WTC11 (cell line): ENCODE results near the gene NPSR1. TPM values are rescaled to one million over a fixed set of nuclear protein-coding genes. Genes with fewer than 3 reads are reported as not detected.
A peak's percentile ranks its signal among the peaks of the same experiment; 100 is the strongest.

Source experiments
- ATAC-seq: fragments of 200-7000 bp; cut with Tn5 transposase; 2 replicates; pipeline ENCODE4 v1.10.0; 2021; ENCODE audit warnings: mild to moderate bottlenecking, moderate library complexity
- CTCF ChIA-PET: fragments of 300-600 bp; sonication (Branson Sonifier 250); formaldehyde crosslinking; loops from one replicate; lab custom pipeline; 2021; ENCODE audit warnings: antibody characterized with exemption; lab: Charles Lee
- POLR2A ChIA-PET: fragments of 350-600 bp; sonication (Branson Sonifier 250); formaldehyde crosslinking; loops from one replicate; lab custom pipeline; 2021; ENCODE audit warnings: antibody characterized with exemption; lab: Charles Lee
- DNase-seq: peaks from one replicate; pipeline ENCODE4 v3.0.0; 2021; ENCODE audit warnings: low spot score
- H3K27ac Mint-ChIP-seq: 2 replicates; pipeline ENCODE4 v1.8.0; 2021; ENCODE audit warnings: mixed read lengths
- H3K27me3 Mint-ChIP-seq: 2 replicates; pipeline ENCODE4 v1.8.0; 2021; ENCODE audit warnings: low read depth, mild to moderate bottlenecking, moderate library complexity, mixed read lengths
- H3K36me3 Mint-ChIP-seq: 2 replicates; pipeline ENCODE4 v1.8.0; 2021; ENCODE audit warnings: mixed read lengths
- H3K4me1 Mint-ChIP-seq: 2 replicates; pipeline ENCODE4 v1.8.0; 2022; ENCODE audit warnings: mixed read lengths
- H3K4me3 Mint-ChIP-seq: 2 replicates; pipeline ENCODE4 v1.8.0; 2021; ENCODE audit warnings: mild to moderate bottlenecking, moderate library complexity, mixed read lengths
- H3K9me3 Mint-ChIP-seq: 2 replicates; pipeline ENCODE4 v1.8.0; 2021; ENCODE audit warnings: mixed read lengths
- AFF4 ChIP-seq: sonication (generic); formaldehyde crosslinking; IDR thresholded peaks from 2 replicates; pipeline ENCODE4 v1.8.1; 2023; ENCODE audit warnings: mild to moderate bottlenecking, missing genetic modification reagents, borderline replicate concordance
- ESRRA ChIP-seq: sonication (generic); formaldehyde crosslinking; IDR thresholded peaks from 2 replicates; pipeline ENCODE4 v1.8.1; 2022; ENCODE audit warnings: mild to moderate bottlenecking, missing genetic modification reagents, borderline replicate concordance
- GABPB1 ChIP-seq: sonication (generic); formaldehyde crosslinking; IDR thresholded peaks from 2 replicates; pipeline ENCODE4 v1.8.1; 2023; ENCODE audit warnings: mild to moderate bottlenecking, missing genetic modification reagents
- GRHL2 ChIP-seq: fragments of 250-450 bp; sonication (Bioruptor Pico); IDR thresholded peaks from 2 replicates; pipeline ENCODE4 v1.8.0; 2022; ENCODE audit warnings: mild to moderate bottlenecking, moderate library complexity; ENCODE audit not compliant: insufficient replicate concordance, severe bottlenecking
- GTF2I ChIP-seq: fragments of 250-450 bp; sonication (Bioruptor Pico); conservative IDR thresholded peaks from 2 replicates; pipeline ENCODE4 v1.4.0; 2021; ENCODE audit warnings: mild to moderate bottlenecking
- HMGA2 ChIP-seq: fragments of 250-450 bp; sonication (Bioruptor Pico); IDR thresholded peaks from 2 replicates; pipeline ENCODE4 v1.4.0; 2021; ENCODE audit warnings: mild to moderate bottlenecking, moderate library complexity
- IRF1 ChIP-seq: sonication (generic); formaldehyde crosslinking; IDR thresholded peaks from 2 replicates; pipeline ENCODE4 v1.8.0; 2023; ENCODE audit warnings: missing genetic modification reagents
- MXD4 ChIP-seq: fragments of 250-450 bp; sonication (Bioruptor Pico); IDR thresholded peaks from 2 replicates; pipeline ENCODE4 v1.8.0; 2021; ENCODE audit warnings: mild to moderate bottlenecking, moderate library complexity, borderline replicate concordance
- MYBL2 ChIP-seq: sonication (generic); formaldehyde crosslinking; IDR thresholded peaks from 2 replicates; pipeline ENCODE4 v1.8.1; 2023; ENCODE audit warnings: mild to moderate bottlenecking, moderate library complexity, missing genetic modification reagents
- OVOL2 ChIP-seq: fragments of 250-450 bp; sonication (Bioruptor Pico); IDR thresholded peaks from 2 replicates; pipeline ENCODE4 v1.9.0; 2021; ENCODE audit warnings: mild to moderate bottlenecking, borderline replicate concordance
- RORB ChIP-seq: fragments of 250-450 bp; sonication (Bioruptor Pico); IDR thresholded peaks from 2 replicates; pipeline ENCODE4 v1.9.0; 2021; ENCODE audit warnings: mild to moderate bottlenecking
- SMAD3 ChIP-seq: sonication (generic); formaldehyde crosslinking; IDR thresholded peaks from 2 replicates; pipeline ENCODE4 v1.8.0; 2022; ENCODE audit warnings: missing genetic modification reagents, mild to moderate bottlenecking, borderline replicate concordance
- SMAD4 ChIP-seq: sonication (generic); formaldehyde crosslinking; IDR thresholded peaks from 2 replicates; pipeline ENCODE4 v1.8.0; 2022; ENCODE audit warnings: mild to moderate bottlenecking, missing genetic modification reagents
- TCF7 ChIP-seq: sonication (generic); formaldehyde crosslinking; IDR thresholded peaks from 2 replicates; pipeline ENCODE4 v1.8.0; 2022; ENCODE audit warnings: mild to moderate bottlenecking, low read depth, missing genetic modification reagents, moderate library complexity
- ZNF138 ChIP-seq: sonication (generic); formaldehyde crosslinking; conservative IDR thresholded peaks from 2 replicates; pipeline ENCODE4 v1.8.1; 2022; ENCODE audit warnings: mild to moderate bottlenecking, moderate library complexity, missing genetic modification reagents
- ZNF317 ChIP-seq: sonication (generic); formaldehyde crosslinking; IDR thresholded peaks from 2 replicates; pipeline ENCODE4 v1.8.1; 2023; ENCODE audit warnings: low read depth, mild to moderate bottlenecking, moderate library complexity, missing genetic modification reagents, borderline replicate concordance
- ZNF416 ChIP-seq: fragments of 250-450 bp; sonication (Bioruptor Pico); IDR thresholded peaks from 2 replicates; pipeline ENCODE4 v1.9.0; 2021; ENCODE audit warnings: mild to moderate bottlenecking, inconsistent platforms
- ZNF423 ChIP-seq: fragments of 250-450 bp; sonication (Bioruptor Pico); IDR thresholded peaks from 2 replicates; pipeline ENCODE4 v2.1.2; 2022; ENCODE audit warnings: mild to moderate bottlenecking, moderate library complexity
- ZNF512 ChIP-seq: sonication (generic); formaldehyde crosslinking; IDR thresholded peaks from 2 replicates; pipeline ENCODE4 v1.8.1; 2022; ENCODE audit warnings: missing genetic modification reagents, borderline replicate concordance
- total RNA-seq: library from RNA; stranded (reverse); gene quantifications from 3 replicates; pipeline ENCODE4 v1.2.3, GENCODE V29; 2021
- TF ChIP-seq, protein P1 (sequence below): sonication (generic); formaldehyde crosslinking; IDR thresholded peaks from 2 replicates; pipeline ENCODE4 v1.8.1; 2023; ENCODE audit warnings: mild to moderate bottlenecking, missing genetic modification reagents
- TF ChIP-seq, protein P2 (sequence below): sonication (generic); formaldehyde crosslinking; IDR thresholded peaks from 2 replicates; pipeline ENCODE4 v1.8.0; 2023; ENCODE audit warnings: missing genetic modification reagents, mild to moderate bottlenecking, borderline replicate concordance
- TF ChIP-seq, protein P3 (sequence below): fragments of 200-600 bp; IDR thresholded peaks from 2 replicates; pipeline ENCODE4 v1.8.0; 2022; ENCODE audit warnings: antibody characterized with exemption

Gene NPSR1
- total RNA-seq, 1 experiment from 2014 or later: not detected

DNA sequence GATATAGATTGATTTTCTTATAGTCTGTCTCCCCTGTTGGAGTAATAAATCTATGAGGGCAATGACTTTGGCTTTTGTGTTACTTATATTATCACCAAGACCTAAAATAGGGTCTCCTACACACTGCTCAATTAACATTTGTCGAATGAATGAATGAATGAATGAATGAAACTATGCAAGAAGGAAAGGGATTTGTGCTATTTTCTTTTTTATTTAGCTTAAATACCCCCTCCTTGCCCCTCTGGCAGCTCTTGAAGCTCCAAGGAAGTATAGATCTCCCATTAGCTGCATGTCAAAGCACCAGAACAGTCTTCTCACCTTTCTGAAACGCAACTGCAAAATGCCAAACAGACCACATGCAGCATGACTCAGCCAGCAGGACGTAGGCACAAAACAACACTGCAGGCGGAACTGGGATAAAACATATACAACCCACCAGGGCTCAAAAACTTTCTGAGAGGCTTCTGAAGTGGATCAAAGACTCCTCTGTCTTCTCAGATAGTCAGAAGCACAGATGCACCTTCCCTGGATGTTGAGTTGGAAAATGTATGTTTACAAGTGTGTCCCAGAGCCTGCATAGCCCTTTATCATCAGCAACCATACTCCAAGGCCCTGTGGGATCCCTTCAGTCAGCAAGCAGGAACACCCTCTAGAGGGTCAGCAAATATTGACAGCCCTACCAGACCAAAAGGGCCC, 187.8 kb downstream of the NPSR1 start:
- ATAC-seq (peak; percentile 82), DNase-seq (no peak)
- POLR2A ChIA-PET: no interaction called here
- no peak for TF ChIP-seq ZNF512 (CRISPR knock-in tag)
- no peak for TF ChIP-seq ZNF416
- no peak for TF ChIP-seq GRHL2 (CRISPR knock-in tag)
- TF ChIP-seq ZNF317: no peak
- no peak for TF ChIP-seq IRF1 (CRISPR knock-in tag)
- TF ChIP-seq SMAD4: no peak
- TF ChIP-seq OVOL2: no peak
- no peak for TF ChIP-seq ZNF423
- TF ChIP-seq ESRRA (CRISPR knock-in tag): no peak
- TF ChIP-seq ZNF138 (CRISPR knock-in tag): no peak
- no peak for TF ChIP-seq GABPB1
- no peak for TF ChIP-seq GTF2I
- no peak for TF ChIP-seq TCF7
- TF ChIP-seq SMAD3 (CRISPR knock-in tag): no peak
- TF ChIP-seq AFF4: no peak
- no peak for TF ChIP-seq RORB (CRISPR knock-in tag)
- TF ChIP-seq, protein P1, sequence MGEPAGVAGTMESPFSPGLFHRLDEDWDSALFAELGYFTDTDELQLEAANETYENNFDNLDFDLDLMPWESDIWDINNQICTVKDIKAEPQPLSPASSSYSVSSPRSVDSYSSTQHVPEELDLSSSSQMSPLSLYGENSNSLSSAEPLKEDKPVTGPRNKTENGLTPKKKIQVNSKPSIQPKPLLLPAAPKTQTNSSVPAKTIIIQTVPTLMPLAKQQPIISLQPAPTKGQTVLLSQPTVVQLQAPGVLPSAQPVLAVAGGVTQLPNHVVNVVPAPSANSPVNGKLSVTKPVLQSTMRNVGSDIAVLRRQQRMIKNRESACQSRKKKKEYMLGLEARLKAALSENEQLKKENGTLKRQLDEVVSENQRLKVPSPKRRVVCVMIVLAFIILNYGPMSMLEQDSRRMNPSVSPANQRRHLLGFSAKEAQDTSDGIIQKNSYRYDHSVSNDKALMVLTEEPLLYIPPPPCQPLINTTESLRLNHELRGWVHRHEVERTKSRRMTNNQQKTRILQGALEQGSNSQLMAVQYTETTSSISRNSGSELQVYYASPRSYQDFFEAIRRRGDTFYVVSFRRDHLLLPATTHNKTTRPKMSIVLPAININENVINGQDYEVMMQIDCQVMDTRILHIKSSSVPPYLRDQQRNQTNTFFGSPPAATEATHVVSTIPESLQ (CRISPR knock-in tag): no peak
- TF ChIP-seq MYBL2 (CRISPR knock-in tag): no peak
- CTCF ChIA-PET: interaction anchor here (1.2 to 3.0 kb wide), 2 partner anchors 17 to 22 kb away, joined by 3 to 8 read pairs; no protein-coding TSS in a partner anchor
- peaks cover 16% of the 10 kb centered on the region for H3K36me3 Mint-ChIP-seq
- H3K4me3 Mint-ChIP-seq: no peak overlapping the region
- H3K27ac Mint-ChIP-seq: no peak overlapping the region
- H3K4me1 Mint-ChIP-seq: peaks cover 10% of the 10 kb centered on the region
- H3K27me3 Mint-ChIP-seq: no peaks in the 10 kb centered on the region
- peaks cover 18% of the 10 kb centered on the region for H3K9me3 Mint-ChIP-seq

DNA sequence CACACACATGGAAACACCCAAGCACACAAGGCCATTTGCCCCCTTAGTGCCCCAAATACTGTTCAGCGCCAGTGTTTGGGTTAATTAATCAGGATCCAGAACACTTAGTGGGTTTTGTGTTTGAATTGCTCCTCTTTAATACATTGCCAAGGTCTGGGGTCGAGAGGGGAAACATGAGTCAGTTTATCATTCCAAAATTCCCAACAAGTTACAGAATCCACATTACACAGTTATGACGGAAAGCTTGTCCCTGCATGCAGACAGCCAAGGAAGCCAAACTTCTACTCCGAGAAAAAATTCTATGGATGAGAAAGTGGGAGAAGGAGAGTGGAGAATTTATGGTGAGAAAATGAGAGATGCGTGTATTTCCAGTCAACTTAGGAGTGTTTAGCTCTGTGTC, 189.0 kb downstream of the NPSR1 start:
- Mint-ChIP-seq H3K9me3 (peaks cover 18% of the 10 kb centered on the region), H3K36me3 (peaks cover 16% of the 10 kb centered on the region), H3K27ac (no peak overlapping the region), H3K4me1 (peaks cover 10% of the 10 kb centered on the region), H3K4me3 (no peak overlapping the region), H3K27me3 (no peaks in the 10 kb centered on the region)
- ATAC-seq (no peak), DNase-seq (no peak)
- POLR2A ChIA-PET: no interaction called here
- CTCF ChIA-PET: interaction anchor here (3.0 kb wide), 1 partner anchor 23 kb away, joined by 8 read pairs; no protein-coding TSS in a partner anchor
- TF ChIP-seq SMAD4 (no peak), MXD4 (CRISPR knock-in tag) (no peak), HMGA2 (CRISPR knock-in tag) (no peak), RORB (CRISPR knock-in tag) (no peak)
- TF ChIP-seq, protein P2, sequence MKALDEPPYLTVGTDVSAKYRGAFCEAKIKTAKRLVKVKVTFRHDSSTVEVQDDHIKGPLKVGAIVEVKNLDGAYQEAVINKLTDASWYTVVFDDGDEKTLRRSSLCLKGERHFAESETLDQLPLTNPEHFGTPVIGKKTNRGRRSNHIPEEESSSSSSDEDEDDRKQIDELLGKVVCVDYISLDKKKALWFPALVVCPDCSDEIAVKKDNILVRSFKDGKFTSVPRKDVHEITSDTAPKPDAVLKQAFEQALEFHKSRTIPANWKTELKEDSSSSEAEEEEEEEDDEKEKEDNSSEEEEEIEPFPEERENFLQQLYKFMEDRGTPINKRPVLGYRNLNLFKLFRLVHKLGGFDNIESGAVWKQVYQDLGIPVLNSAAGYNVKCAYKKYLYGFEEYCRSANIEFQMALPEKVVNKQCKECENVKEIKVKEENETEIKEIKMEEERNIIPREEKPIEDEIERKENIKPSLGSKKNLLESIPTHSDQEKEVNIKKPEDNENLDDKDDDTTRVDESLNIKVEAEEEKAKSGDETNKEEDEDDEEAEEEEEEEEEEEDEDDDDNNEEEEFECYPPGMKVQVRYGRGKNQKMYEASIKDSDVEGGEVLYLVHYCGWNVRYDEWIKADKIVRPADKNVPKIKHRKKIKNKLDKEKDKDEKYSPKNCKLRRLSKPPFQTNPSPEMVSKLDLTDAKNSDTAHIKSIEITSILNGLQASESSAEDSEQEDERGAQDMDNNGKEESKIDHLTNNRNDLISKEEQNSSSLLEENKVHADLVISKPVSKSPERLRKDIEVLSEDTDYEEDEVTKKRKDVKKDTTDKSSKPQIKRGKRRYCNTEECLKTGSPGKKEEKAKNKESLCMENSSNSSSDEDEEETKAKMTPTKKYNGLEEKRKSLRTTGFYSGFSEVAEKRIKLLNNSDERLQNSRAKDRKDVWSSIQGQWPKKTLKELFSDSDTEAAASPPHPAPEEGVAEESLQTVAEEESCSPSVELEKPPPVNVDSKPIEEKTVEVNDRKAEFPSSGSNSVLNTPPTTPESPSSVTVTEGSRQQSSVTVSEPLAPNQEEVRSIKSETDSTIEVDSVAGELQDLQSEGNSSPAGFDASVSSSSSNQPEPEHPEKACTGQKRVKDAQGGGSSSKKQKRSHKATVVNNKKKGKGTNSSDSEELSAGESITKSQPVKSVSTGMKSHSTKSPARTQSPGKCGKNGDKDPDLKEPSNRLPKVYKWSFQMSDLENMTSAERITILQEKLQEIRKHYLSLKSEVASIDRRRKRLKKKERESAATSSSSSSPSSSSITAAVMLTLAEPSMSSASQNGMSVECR: no peak
- TF ChIP-seq, protein P3, sequence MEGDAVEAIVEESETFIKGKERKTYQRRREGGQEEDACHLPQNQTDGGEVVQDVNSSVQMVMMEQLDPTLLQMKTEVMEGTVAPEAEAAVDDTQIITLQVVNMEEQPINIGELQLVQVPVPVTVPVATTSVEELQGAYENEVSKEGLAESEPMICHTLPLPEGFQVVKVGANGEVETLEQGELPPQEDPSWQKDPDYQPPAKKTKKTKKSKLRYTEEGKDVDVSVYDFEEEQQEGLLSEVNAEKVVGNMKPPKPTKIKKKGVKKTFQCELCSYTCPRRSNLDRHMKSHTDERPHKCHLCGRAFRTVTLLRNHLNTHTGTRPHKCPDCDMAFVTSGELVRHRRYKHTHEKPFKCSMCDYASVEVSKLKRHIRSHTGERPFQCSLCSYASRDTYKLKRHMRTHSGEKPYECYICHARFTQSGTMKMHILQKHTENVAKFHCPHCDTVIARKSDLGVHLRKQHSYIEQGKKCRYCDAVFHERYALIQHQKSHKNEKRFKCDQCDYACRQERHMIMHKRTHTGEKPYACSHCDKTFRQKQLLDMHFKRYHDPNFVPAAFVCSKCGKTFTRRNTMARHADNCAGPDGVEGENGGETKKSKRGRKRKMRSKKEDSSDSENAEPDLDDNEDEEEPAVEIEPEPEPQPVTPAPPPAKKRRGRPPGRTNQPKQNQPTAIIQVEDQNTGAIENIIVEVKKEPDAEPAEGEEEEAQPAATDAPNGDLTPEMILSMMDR: no peak
